ENCODE data around the gene SEL1L.
"Not testable (repeated sequence)": the region's sequence is repeated elsewhere in the genome, so short reads cannot be mapped to it uniquely, and the experiment has no call there.

Gene SEL1L

GRCh38 chr14:81555684-81556083 is 22.0 kb upstream of the SEL1L start:
- H3K9me3 ChIP-seq (ENCODE audit: control insufficient read depth in 2 of 2, low read length in 2 of 2), result no peaks in the 10 kb centered on the region
- H3K27ac ChIP-seq (ENCODE audit: low read length), result no peak overlapping the region
- H3K4me1 ChIP-seq (ENCODE audit: control insufficient read depth, insufficient read depth, low read length), result no peaks in the 10 kb centered on the region
- H3K9ac ChIP-seq (ENCODE audit: low read length in 2 of 2), result no peak overlapping the region
- H3K27me3 ChIP-seq (ENCODE audit: control insufficient read depth in 1 of 2, insufficient read depth in 2 of 2, low read length in 2 of 2), result no peaks in the 10 kb centered on the region
- H3K4me3 ChIP-seq (ENCODE audit: low read length in 2 of 2), result no peak overlapping the region
- H3K36me3 ChIP-seq (ENCODE audit: control insufficient read depth in 2 of 2, insufficient read depth in 2 of 2, low read length in 2 of 2), result no peaks in the 10 kb centered on the region

GRCh38 chr14:81555051-81555450 is 21.4 kb upstream of the SEL1L start:
- H3K4me1 ChIP-seq (ENCODE audit: control insufficient read depth, insufficient read depth, low read length), result no peaks in the 10 kb centered on the region
- no peak overlapping the region for H3K27ac ChIP-seq (ENCODE audit: low read length)
- H3K9me3 ChIP-seq (ENCODE audit: control insufficient read depth in 2 of 2, low read length in 2 of 2), result no peaks in the 10 kb centered on the region
- no peak overlapping the region for H3K9ac ChIP-seq (ENCODE audit: low read length in 2 of 2)
- H3K27me3 ChIP-seq (ENCODE audit: control insufficient read depth in 1 of 2, insufficient read depth in 2 of 2, low read length in 2 of 2), result no peaks in the 10 kb centered on the region
- no peak overlapping the region for H3K4me3 ChIP-seq (ENCODE audit: low read length in 2 of 2)
- H3K36me3 ChIP-seq (ENCODE audit: control insufficient read depth in 2 of 2, insufficient read depth in 2 of 2, low read length in 2 of 2), result no peaks in the 10 kb centered on the region

GRCh38 chr14:81551471-81551870 is 17.8 kb upstream of the SEL1L start:
- no peaks in the 10 kb centered on the region for H3K4me1 ChIP-seq (ENCODE audit: control insufficient read depth, insufficient read depth, low read length)
- no peak overlapping the region for H3K9ac ChIP-seq (ENCODE audit: low read length in 2 of 2)
- H3K36me3 ChIP-seq (ENCODE audit: control insufficient read depth in 2 of 2, insufficient read depth in 2 of 2, low read length in 2 of 2), result no peaks in the 10 kb centered on the region

GRCh38 chr14:81550001-81550637 is 16.5 kb upstream of the SEL1L start:
- no peaks in the 10 kb centered on the region for H3K27me3 ChIP-seq (ENCODE audit: control insufficient read depth in 1 of 2, insufficient read depth in 2 of 2, low read length in 2 of 2)
- no peaks in the 10 kb centered on the region for H3K4me1 ChIP-seq (ENCODE audit: control insufficient read depth, insufficient read depth, low read length)
- H3K27ac ChIP-seq (ENCODE audit: low read length), result no peak overlapping the region
- H3K9me3 ChIP-seq (ENCODE audit: control insufficient read depth in 2 of 2, low read length in 2 of 2), result no peaks in the 10 kb centered on the region
- no peaks in the 10 kb centered on the region for H3K36me3 ChIP-seq (ENCODE audit: control insufficient read depth in 2 of 2, insufficient read depth in 2 of 2, low read length in 2 of 2)
- H3K9ac ChIP-seq (ENCODE audit: low read length in 2 of 2), result no peak overlapping the region
- no peak overlapping the region for H3K4me3 ChIP-seq (ENCODE audit: low read length in 2 of 2)

More at GRCh38 chr14:81551471-81551870, 17.8 kb upstream of the SEL1L start:
- Histone ChIP-seq H3K4me3 (ENCODE audit: low read length in 2 of 2) (no peak overlapping the region), H3K27ac (ENCODE audit: low read length) (no peak overlapping the region), H3K27me3 (ENCODE audit: control insufficient read depth in 1 of 2, insufficient read depth in 2 of 2, low read length in 2 of 2) (no peaks in the 10 kb centered on the region), H3K9me3 (ENCODE audit: control insufficient read depth in 2 of 2, low read length in 2 of 2) (no peaks in the 10 kb centered on the region)

- not testable (repeated sequence) for H3K27me3 ChIP-seq (ENCODE audit: control insufficient read depth in 1 of 2, insufficient read depth in 2 of 2, low read length in 2 of 2); H3K9me3 ChIP-seq (ENCODE audit: control insufficient read depth in 2 of 2, low read length in 2 of 2); H3K36me3 ChIP-seq (ENCODE audit: control insufficient read depth in 2 of 2, insufficient read depth in 2 of 2, low read length in 2 of 2); H3K4me1 ChIP-seq (ENCODE audit: control insufficient read depth, insufficient read depth, low read length); H3K4me3 ChIP-seq (ENCODE audit: low read length in 2 of 2); H3K9ac ChIP-seq (ENCODE audit: low read length in 2 of 2); H3K27ac ChIP-seq (ENCODE audit: low read length)
These were observed 7.6 kb upstream of the SEL1L start for GRCh38 chr14:81541206-81541605.

- Histone ChIP-seq H3K4me1 (ENCODE audit: control insufficient read depth, insufficient read depth, low read length) (no peaks in the 10 kb centered on the region), H3K36me3 (ENCODE audit: control insufficient read depth in 2 of 2, insufficient read depth in 2 of 2, low read length in 2 of 2) (no peaks in the 10 kb centered on the region), H3K27me3 (ENCODE audit: control insufficient read depth in 1 of 2, insufficient read depth in 2 of 2, low read length in 2 of 2) (peaks cover 0 to 2% of the 10 kb centered on the region in 2 donors), H3K9me3 (ENCODE audit: control insufficient read depth in 2 of 2, low read length in 2 of 2) (no peaks in the 10 kb centered on the region), H3K4me3 (ENCODE audit: low read length in 2 of 2) (no peak overlapping the region), H3K27ac (ENCODE audit: low read length) (no peak overlapping the region), H3K9ac (ENCODE audit: low read length in 2 of 2) (no peak overlapping the region)
These were observed 3.5 kb upstream of the SEL1L start for GRCh38 chr14:81537193-81537592.

- H3K4me1 ChIP-seq (ENCODE audit: control insufficient read depth, insufficient read depth, low read length), result peaks cover 4% of the 10 kb centered on the region
- H3K4me3 ChIP-seq (ENCODE audit: low read length in 2 of 2), result no peak overlapping the region
- no peak overlapping the region for H3K9ac ChIP-seq (ENCODE audit: low read length in 2 of 2)
- H3K9me3 ChIP-seq (ENCODE audit: control insufficient read depth in 2 of 2, low read length in 2 of 2), result no peaks in the 10 kb centered on the region
- no peaks in the 10 kb centered on the region for H3K36me3 ChIP-seq (ENCODE audit: control insufficient read depth in 2 of 2, insufficient read depth in 2 of 2, low read length in 2 of 2)
- H3K27ac ChIP-seq (ENCODE audit: low read length), result no peak overlapping the region
- peaks cover 0 to 2% of the 10 kb centered on the region in 2 donors for H3K27me3 ChIP-seq (ENCODE audit: control insufficient read depth in 1 of 2, insufficient read depth in 2 of 2, low read length in 2 of 2)
These were observed 2.7 kb upstream of the SEL1L start for GRCh38 chr14:81536241-81536771.

GRCh38 chr14:81535396-81536164 is 1.9 kb upstream of the SEL1L start:
- H3K27me3 ChIP-seq (ENCODE audit: control insufficient read depth in 1 of 2, insufficient read depth in 2 of 2, low read length in 2 of 2), result peaks cover 0 to 2% of the 10 kb centered on the region in 2 donors
- H3K4me1 ChIP-seq (ENCODE audit: control insufficient read depth, insufficient read depth, low read length), result peaks cover 4% of the 10 kb centered on the region
- no peaks in the 10 kb centered on the region for H3K9me3 ChIP-seq (ENCODE audit: control insufficient read depth in 2 of 2, low read length in 2 of 2)
- no peak overlapping the region for H3K9ac ChIP-seq (ENCODE audit: low read length in 2 of 2)
- no peaks in the 10 kb centered on the region for H3K36me3 ChIP-seq (ENCODE audit: control insufficient read depth in 2 of 2, insufficient read depth in 2 of 2, low read length in 2 of 2)
- H3K4me3 ChIP-seq (ENCODE audit: low read length in 2 of 2), result no peak overlapping the region
- H3K27ac ChIP-seq (ENCODE audit: low read length), result no peak overlapping the region

GRCh38 chr14:81534510-81535074 is 939 bp upstream of the SEL1L start:
- H3K9ac ChIP-seq (ENCODE audit: low read length in 2 of 2), result no peak overlapping the region
- H3K27me3 ChIP-seq (ENCODE audit: control insufficient read depth in 1 of 2, insufficient read depth in 2 of 2, low read length in 2 of 2), result no peaks in the 10 kb centered on the region
- H3K9me3 ChIP-seq (ENCODE audit: control insufficient read depth in 2 of 2, low read length in 2 of 2), result no peaks in the 10 kb centered on the region
- H3K4me1 ChIP-seq (ENCODE audit: control insufficient read depth, insufficient read depth, low read length), result peaks cover 8% of the 10 kb centered on the region
- no peaks in the 10 kb centered on the region for H3K36me3 ChIP-seq (ENCODE audit: control insufficient read depth in 2 of 2, insufficient read depth in 2 of 2, low read length in 2 of 2)
- H3K4me3 ChIP-seq (ENCODE audit: low read length in 2 of 2), result no peak overlapping the region
- no peak overlapping the region for H3K27ac ChIP-seq (ENCODE audit: low read length)

GRCh38 chr14:81533212-81533535 is 479 bp downstream of the SEL1L start:
- peaks cover 8% of the 10 kb centered on the region for H3K4me1 ChIP-seq (ENCODE audit: control insufficient read depth, insufficient read depth, low read length)
- no peaks in the 10 kb centered on the region for H3K9me3 ChIP-seq (ENCODE audit: control insufficient read depth in 2 of 2, low read length in 2 of 2)
- H3K4me3 ChIP-seq (ENCODE audit: low read length in 2 of 2), result peak overlapping the region; percentile 89 to 97
- H3K36me3 ChIP-seq (ENCODE audit: control insufficient read depth in 2 of 2, insufficient read depth in 2 of 2, low read length in 2 of 2), result no peaks in the 10 kb centered on the region
- H3K27me3 ChIP-seq (ENCODE audit: control insufficient read depth in 1 of 2, insufficient read depth in 2 of 2, low read length in 2 of 2), result no peaks in the 10 kb centered on the region
- H3K27ac ChIP-seq (ENCODE audit: low read length), result no peak overlapping the region
- peak overlapping the region; percentile 82 to 89 for H3K9ac ChIP-seq (ENCODE audit: low read length in 2 of 2)

- no peak overlapping the region for H3K27ac ChIP-seq (ENCODE audit: low read length)
- H3K27me3 ChIP-seq (ENCODE audit: control insufficient read depth in 1 of 2, insufficient read depth in 2 of 2, low read length in 2 of 2), result no peaks in the 10 kb centered on the region
- peaks cover 2 to 13% of the 10 kb centered on the region in 2 donors for H3K36me3 ChIP-seq (ENCODE audit: control insufficient read depth in 2 of 2, insufficient read depth in 2 of 2, low read length in 2 of 2)
- H3K4me3 ChIP-seq (ENCODE audit: low read length in 2 of 2), result no peak overlapping the region
- H3K9ac ChIP-seq (ENCODE audit: low read length in 2 of 2), result no peak overlapping the region
- H3K4me1 ChIP-seq (ENCODE audit: control insufficient read depth, insufficient read depth, low read length), result peaks cover 8% of the 10 kb centered on the region
- H3K9me3 ChIP-seq (ENCODE audit: control insufficient read depth in 2 of 2, low read length in 2 of 2), result no peaks in the 10 kb centered on the region
These were observed 4.3 kb downstream of the SEL1L start for GRCh38 chr14:81529391-81529790.
